GM19043 (cell line): Measurements from ENCODE around the gene AVPR2.

Experiments used
- ATAC-seq: cut with Tn5 transposase; IDR thresholded peaks from one replicate; pipeline ENCODE4 v1.9.1; 2021; ENCODE audit warnings: low read depth; ENCODE audit not compliant: unreplicated experiment

The AVPR2 gene

DNA sequence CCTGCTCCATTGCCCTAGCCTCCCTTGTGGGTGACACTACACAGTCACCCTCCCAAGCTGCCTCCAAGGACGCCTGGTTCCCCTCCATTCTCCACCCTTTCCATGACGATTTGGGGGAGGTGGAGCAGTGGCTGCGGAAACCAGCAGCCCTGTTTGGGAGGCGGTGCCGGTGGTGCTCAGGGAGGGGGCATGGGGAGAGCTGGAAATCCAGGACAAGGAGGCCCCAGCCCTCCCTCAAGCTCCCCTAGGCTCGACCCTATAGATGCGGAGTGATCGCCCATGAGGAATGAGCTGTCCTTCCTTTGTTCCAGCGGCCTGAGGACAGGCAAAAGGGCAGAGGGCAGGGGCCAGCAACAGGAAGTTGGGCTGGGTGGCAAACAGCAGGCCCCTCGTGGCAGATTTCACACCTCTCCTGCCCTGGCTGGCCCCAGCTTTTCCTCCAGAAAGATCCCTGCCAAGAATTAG, 43.6 kb downstream of the AVPR2 start:
- ATAC-seq: no peak

DNA sequence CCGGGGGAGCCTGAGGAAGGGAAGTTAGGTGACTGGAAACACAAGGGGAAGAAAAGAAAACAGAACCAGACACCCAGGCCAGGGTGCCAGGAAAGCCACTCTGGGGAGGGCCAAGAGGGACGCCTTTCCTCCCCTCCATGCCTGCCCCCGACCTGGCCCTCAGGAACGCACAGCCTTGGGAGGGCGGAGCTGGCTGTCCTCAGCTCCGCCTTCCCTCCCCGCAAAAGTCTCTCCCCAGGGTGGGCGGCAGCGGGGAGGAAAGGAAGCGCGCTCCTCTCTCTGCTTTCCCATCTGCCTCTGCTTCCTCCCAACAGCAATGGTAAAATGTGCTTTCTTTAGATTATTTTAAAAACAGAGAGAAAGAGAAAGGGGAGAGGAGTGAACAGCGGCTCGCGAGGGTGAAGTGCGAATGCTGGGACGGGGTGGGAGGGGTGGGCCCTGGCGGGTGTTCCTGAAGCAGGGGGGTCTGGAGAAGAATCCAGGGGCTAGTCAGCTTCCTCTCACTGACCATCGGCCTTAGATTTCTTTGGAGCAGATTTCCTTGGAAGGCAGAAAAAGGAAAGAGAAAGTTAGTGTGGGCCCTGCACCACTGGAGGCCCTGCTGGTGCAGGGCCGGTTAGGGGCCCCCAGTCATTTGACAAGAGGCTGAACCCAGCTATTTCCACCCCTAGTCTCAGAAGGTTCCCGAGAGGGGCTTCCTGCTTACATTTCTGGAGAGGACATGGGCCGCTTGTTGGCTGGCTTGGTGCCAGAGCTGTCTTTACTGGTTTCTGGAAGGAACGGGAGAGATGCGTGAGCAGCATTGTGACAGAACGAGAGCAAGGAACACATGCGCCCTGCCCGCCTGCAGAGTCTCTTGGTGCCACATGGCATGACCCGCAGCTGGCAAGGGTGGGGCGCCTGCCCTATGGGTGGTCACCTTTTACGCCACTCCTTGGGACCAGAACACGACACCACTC, 44.7 kb downstream of the AVPR2 start:
- no peak for ATAC-seq

DNA sequence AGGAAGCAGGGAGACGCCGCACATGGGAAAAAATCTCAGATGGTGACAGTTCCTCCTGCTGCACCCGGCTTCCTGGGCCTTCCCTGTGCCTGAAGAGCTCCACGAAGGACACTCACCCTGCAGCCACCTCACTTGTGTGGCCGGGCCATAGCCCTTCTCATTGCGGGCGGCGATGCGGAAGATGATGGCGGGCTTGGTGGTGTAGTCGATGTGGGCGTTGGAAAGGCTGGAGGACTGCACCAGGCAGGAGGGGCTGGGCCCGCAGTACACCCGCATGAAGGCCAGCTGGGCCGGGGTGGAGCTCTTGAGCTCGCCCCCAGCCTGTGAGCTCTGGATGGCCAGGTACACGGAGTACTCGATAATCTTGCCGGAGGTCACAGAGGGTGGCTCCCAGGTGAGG, 45.7 kb downstream of the AVPR2 start:
- no peak for ATAC-seq

DNA sequence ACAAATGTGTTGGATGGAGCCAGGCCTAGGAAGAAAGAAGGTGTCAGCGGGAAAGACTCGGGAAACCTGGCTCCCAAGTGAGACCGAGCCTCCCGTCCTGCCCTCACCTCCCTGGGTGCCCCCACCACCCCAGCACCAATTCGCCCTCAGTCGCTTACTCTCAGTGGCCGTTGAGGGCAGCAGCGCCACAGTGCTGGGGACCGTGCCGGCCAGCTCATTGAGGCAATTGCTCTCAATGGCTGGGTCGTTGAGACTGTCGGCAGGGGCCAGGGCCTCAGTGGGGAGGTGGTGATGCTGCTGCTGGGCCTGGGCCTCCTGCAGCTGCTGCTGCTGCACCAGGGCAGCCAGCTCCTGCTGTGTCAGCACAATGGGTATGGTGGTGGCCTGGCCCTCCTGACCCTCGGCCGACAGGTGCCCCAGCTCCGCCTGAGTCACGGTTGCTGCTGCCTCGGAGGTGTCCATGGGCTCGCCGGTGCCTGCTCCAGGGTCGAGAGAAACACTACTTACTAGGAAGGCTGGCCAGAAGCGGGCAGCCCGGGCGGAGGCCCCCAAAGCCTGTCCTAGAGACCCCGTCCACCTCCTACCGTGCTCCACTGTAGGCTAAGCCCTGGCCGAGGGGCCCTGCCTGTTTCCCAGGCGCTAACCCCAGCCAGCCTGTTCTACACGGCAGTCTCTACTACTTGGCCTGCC, 47.4 kb downstream of the AVPR2 start:
- no peak for ATAC-seq

DNA sequence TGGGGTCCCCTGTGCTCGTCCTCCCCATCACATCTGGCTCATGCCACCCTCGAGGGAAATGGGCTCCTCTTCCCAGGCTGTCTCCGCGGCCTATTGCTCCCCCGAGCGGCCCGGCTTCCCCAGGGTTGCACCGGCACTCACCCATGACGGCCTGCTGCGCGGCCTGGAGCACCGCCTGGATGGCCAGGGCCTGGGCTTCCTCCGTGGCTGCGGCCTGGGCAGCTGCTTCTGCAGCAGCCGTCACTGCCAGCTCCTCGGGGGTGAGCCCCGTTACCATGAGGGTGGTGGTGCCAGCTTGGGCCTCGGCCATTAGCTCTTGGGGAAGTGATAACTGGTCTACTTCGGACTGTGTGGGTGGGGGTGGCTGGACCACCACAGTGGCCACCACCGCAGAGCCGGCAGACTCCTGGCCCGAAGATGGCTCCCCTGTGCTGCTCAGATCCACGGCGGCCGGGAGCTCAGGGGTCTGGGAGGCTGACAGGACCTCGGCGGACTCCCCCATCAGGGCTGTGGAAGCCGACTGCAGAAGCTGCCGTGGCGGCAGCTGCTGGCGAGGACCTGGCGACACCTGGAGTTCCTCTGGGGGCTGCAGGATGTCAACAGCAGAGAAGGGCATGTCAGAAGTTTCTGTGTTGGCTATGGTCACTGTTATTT, 48.0 kb downstream of the AVPR2 start:
- no peak for ATAC-seq

DNA sequence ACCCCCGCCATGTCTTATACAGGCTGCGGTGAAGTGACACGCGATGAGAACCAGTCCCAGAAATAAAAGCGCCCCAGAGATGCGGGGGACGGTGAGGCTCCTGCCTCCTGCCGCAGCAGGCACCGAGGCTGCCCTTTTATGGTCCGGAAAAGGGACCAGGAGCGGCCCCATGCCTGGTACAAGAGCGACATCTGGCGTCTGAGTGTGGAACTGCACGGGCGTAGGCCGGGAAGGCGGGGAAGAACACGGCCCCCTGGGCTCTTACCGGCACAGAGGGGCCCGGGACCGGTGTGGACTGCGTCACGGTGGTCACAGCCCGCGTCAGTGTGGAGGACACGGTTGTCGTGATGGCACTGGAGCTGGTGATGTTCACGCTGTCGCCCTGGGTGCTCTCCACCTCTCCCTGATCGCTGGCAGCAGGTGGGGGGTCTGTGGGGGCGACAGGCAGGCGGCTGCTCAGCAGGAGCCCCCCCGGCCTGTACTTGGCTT, 48.9 kb downstream of the AVPR2 start:
- ATAC-seq: no peak

DNA sequence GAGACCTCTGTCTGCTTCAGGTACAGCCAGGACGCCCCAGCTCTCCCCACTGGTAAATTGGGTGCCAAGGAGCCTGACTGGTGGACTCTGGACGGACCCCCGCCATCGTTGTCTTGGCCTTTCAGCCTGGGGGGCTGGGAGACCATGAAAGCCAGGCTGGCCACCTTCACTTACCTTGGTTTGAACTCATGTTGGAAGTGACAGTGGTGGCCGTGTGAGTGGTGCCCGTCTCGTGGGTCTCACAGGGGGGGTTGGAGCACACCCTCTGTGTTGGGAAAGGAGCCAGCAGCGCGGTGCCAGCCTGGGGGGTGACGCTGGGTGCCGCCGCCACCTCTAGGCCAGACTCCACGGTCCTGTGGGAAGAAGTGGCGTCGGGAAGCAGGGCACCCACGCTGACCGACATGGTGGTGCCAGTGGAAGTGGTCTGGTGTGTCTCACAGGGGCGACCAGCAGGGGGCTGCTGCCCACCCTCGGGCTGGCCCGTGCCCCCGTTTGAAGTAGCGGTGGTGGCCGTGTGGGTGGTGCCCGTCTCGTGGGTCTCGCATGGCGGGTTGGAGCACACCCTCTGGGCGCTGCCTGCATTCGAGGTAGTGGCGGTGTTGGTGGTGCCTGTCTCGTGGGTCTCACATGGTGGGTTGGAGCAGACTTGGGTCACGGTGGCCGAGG, 49.6 kb downstream of the AVPR2 start:
- no peak for ATAC-seq

DNA sequence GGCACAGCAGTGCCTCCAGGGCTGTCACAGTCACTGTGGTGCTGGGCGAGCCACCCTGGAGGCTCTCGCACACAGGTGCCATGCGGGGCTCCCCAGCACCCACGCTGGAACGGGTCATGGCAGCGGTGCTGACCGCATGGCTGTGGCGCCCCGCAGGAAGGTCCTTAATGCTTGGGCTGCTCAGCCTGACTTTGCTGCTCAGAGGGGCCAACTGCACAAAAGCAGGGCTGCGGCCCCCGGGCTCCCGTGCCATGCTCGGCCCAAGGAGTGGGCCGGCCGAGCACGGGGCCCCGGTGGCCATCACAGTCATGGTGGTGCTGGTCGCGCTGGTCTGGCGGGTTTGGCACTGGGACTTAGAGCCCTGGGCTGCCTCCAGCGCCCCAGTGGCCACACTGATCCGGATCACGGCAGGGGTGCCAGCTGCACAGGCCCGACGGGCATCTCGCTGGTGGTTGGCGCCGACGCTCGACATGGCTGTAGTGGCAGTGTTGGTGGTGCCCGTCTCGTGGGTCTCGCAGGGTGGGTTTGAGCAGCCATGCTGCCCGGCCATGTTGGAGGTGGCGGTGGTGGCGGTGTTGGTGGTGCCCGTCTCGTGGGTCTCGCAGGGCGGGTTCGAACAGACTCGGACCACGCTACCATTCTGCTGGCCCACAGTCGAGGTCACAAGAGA, 50.2 kb downstream of the AVPR2 start:
- ATAC-seq: no peak

DNA sequence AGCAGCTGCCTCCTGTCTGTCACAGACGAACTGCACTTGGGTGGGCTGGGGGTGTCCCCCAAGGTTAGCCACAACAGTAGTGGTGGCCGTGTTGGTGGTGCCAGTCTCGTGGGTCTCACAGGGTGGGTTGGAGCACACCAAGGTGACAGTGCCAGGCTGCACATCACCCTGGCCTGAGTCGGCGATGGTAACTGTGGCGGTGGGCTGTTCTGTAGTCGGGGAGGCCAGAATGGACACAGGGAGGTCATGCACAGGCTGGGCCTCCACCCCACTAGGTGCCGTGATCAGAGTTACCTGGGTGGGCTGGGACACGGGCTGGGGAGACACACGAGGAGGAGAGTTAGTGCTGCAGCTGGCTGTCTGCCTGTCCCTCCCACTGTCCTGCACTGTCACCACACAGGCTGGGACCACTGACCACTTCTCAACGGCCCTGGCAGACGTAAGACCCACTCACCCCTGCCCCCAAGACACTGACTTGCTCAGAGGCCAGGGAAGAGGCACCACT, 50.8 kb downstream of the AVPR2 start:
- ATAC-seq: no peak

DNA sequence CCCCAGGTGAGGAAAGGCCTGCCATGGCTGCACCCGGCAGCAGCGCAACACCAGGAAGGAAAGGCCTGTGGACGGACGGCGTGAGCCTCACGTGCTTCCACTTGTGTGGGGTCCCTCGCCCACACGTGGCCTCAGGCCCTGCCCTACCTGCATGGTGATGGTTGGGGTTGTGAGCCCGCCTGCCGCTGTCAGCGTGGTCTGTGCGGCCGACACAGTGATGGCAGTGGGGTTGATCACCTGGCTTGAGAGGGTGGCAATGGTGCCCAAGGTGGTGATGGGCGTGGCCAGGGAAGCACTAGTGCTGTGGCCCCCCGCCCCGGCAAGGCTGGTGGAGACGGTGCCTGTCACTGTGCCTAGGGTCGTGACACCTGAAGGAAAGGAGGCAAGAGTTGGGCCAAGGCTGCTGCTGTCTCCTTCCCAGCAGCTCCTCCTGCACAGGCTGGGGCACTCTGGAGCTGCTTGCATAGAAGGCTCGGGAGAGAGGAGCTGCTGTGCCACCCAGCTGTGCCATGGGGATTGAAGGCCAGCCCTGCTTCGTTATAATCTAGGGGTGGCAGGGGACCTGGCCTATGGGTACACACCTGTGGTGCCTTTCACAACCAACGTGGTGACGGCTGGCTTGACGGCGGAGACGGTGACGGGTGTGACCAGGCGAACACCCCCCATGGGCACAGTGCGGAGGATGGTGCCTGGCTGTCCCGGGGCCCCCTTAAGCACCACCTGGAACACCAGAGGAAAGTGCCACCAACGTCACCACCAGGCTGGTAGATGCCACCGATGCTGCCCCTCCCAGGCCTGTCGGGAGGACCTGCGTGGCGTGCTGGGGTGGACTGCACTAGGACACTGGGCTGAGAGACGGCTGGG, 51.8 kb downstream of the AVPR2 start:
- ATAC-seq: no peak
